Neural progenitor cell (in vitro differentiated cells): ENCODE measurements around the gene EXD3.

Experiments
- EZH2 ChIP-seq: fragments of 200-600 bp; sonication (generic); IDR thresholded peaks from 2 replicates; pipeline ENCODE4 v1.6.1; 2017; ENCODE audit warnings: antibody characterized with exemption, mild to moderate bottlenecking, moderate library complexity
- TF ChIP-seq, protein P1 (sequence below): fragments of 200-600 bp; sonication (generic); IDR thresholded peaks from 2 replicates; pipeline ENCODE4 v1.5.1; 2017; ENCODE audit warnings: antibody characterized with exemption, mild to moderate bottlenecking

DNA sequence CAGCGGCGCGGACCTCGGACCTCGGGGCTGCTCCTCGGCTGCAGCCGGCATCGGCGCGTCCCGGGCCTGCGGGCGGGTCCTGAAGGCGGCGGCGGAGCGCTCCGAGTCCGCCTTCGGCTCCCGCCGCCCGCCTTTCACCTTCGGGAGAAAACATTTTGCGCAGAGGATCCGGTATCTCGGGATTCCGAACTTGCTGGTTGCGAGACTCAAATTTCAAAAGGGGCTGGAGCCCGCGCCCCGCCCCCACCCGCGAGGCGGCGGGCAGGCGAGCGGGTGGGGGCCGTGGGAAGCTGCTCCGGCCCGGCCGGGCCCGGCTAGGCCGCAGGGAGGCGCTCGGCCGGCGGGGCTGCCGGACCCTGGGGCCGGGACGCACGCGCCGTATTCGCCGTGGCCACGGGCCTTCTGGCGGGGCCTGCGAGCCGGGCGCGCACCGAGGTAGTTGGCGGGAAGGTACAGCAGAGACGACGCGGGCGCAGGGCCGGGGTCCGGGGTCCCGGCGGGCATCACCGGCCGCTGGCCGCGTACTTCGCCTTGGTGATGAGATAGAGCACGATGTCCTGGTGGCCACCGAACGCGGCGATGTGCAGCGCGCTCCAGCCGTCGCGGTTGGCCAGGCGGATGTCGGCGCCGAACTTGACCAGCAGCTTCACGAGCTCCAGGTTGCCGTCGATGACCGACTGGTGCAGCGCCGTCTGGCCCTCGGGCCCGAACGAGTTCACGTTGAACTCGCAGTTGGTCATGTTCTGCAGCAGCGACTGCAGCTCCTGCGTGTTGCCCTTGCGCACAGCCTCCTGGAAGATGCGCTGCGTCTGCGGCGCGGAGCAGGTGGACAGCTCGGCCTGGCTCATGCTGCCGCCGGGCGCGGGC, 121.6 kb downstream of the EXD3 start:
- peak; percentile 36 for TF ChIP-seq EZH2
- TF ChIP-seq, protein P1, sequence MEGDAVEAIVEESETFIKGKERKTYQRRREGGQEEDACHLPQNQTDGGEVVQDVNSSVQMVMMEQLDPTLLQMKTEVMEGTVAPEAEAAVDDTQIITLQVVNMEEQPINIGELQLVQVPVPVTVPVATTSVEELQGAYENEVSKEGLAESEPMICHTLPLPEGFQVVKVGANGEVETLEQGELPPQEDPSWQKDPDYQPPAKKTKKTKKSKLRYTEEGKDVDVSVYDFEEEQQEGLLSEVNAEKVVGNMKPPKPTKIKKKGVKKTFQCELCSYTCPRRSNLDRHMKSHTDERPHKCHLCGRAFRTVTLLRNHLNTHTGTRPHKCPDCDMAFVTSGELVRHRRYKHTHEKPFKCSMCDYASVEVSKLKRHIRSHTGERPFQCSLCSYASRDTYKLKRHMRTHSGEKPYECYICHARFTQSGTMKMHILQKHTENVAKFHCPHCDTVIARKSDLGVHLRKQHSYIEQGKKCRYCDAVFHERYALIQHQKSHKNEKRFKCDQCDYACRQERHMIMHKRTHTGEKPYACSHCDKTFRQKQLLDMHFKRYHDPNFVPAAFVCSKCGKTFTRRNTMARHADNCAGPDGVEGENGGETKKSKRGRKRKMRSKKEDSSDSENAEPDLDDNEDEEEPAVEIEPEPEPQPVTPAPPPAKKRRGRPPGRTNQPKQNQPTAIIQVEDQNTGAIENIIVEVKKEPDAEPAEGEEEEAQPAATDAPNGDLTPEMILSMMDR, result peak; percentile 50
